SJCRH30 (cell line): ENCODE data around the gene USP53. TPM values are rescaled to one million over a fixed set of nuclear protein-coding genes. Genes with fewer than 3 reads are reported as not detected.
"Not testable (repeated sequence)": the region's sequence is repeated elsewhere in the genome, so short reads cannot be mapped to it uniquely, and the experiment has no call there.

ENCODE experiments used
- DNase-seq, 2 experiments: peaks; one replicate each; pipeline ENCODE4 v3.0.0-alpha.2; 2015 to 2020
- H3K27ac ChIP-seq: fragments of 250-450 bp; sonication (Bioruptor Pico); 2 replicates; pipeline ENCODE4 v1.5.1; 2020; ENCODE audit warnings: mild to moderate bottlenecking, moderate library complexity
- H3K27me3 ChIP-seq: fragments of 250-450 bp; sonication (Bioruptor Pico); 2 replicates; pipeline ENCODE4 v1.5.1; 2020; ENCODE audit warnings: mild to moderate bottlenecking, moderate library complexity
- H3K36me3 ChIP-seq: fragments of 250-450 bp; sonication (Bioruptor Pico); 2 replicates; pipeline ENCODE4 v1.5.1; 2020; ENCODE audit warnings: mild to moderate bottlenecking, moderate library complexity
- H3K4me1 ChIP-seq: fragments of 250-450 bp; sonication (Bioruptor Pico); 2 replicates; pipeline ENCODE4 v1.5.1; 2020; ENCODE audit warnings: mild to moderate bottlenecking, moderate library complexity
- H3K4me3 ChIP-seq: fragments of 250-450 bp; sonication (Bioruptor Pico); 2 replicates; pipeline ENCODE4 v1.5.1; 2020; ENCODE audit warnings: mild to moderate bottlenecking, moderate library complexity
- H3K9me3 ChIP-seq: fragments of 250-450 bp; sonication (Bioruptor Pico); replicated peaks from 2 replicates; pipeline ENCODE4 v1.5.1; 2020; ENCODE audit warnings: mild to moderate bottlenecking, moderate library complexity
- total RNA-seq: library from RNA; depleted of rRNA; stranded (reverse); fragments of >200 nt; shearing (Covaris generic); gene quantifications from 2 replicates; pipeline ENCODE4 v1.2.3, GENCODE V29; 2014

Gene USP53
- total RNA-seq, 1 experiment from 2014 or later, result 14.0 TPM

- Histone ChIP-seq H3K27me3 (no peaks in the 10 kb centered on the region), H3K9me3 (no peaks in the 10 kb centered on the region), H3K36me3 (0 out of 2 replicates have a peak, but pooled peaks cover 3% of the 10 kb centered on the region), H3K4me3 (no peak overlapping the region), H3K27ac (no peak overlapping the region), H3K4me1 (0 out of 2 replicates have a peak, but pooled peaks cover 4% of the 10 kb centered on the region)
- DNase-seq, result no peak
Observed at GRCh38 chr4:119237642-119238041, 25.1 kb downstream of the USP53 start.

DNA sequence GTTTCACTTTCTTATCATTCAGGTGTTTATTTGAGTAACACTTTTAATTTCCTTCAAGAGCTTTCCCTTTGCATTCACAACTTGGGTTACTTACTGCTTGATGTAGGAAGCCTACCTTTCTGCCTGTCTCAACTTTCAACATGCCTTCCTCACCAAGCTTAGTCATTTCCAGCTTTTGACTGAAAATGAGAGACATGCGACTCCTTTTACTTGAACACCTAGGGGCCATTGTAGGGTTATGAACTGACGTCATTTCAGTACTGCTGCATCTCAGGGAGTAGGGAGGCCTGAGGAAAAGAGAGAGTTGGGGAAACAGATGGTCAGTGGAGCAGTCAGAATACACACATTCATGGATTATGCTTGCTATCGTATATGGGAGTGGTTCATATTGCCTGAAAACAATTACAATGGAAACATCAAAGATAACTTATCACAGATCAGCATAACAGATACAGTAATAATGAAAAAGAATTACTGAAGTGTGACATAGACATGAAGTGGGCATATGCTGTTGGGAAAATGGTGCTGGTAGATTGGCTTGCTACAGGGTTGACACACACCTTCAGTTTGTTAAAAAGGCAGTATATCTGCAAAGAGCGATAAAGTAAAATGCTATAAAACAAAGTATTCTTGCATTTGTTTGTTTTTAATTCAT lies 25.7 kb downstream of the USP53 start:
- Histone ChIP-seq H3K4me1 (0 out of 2 replicates have a peak, but pooled peaks cover 4% of the 10 kb centered on the region), H3K27me3 (no peaks in the 10 kb centered on the region), H3K27ac (no peak overlapping the region), H3K4me3 (no peak overlapping the region), H3K9me3 (no peaks in the 10 kb centered on the region), H3K36me3 (0 out of 2 replicates have a peak, but pooled peaks cover 3% of the 10 kb centered on the region)
- no peak for DNase-seq

DNA sequence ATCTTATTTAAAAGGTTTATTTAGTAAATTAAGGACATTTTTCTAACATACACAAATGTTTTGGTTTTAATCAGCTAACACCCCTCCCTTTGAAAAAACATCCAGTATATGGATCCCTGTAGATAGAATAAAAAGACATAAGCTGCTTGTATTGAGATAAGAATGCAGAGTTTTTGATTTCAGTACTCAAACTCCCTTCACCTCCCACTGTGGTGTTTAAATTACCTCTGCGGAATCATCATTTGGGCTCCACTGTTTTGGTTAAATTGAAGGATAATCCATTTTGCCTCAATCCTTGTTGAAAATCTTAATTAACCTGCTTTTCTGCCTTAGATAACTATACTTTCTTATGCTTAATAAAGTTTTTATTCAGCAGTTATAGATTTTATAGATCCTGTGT lies 27.6 kb downstream of the USP53 start:
- Histone ChIP-seq H3K4me3 (no peak overlapping the region), H3K27me3 (no peaks in the 10 kb centered on the region), H3K36me3 (0 out of 2 replicates have a peak, but pooled peaks cover 3% of the 10 kb centered on the region), H3K27ac (no peak overlapping the region), H3K4me1 (no peaks in the 10 kb centered on the region), H3K9me3 (no peaks in the 10 kb centered on the region)
- no peak for DNase-seq

DNA sequence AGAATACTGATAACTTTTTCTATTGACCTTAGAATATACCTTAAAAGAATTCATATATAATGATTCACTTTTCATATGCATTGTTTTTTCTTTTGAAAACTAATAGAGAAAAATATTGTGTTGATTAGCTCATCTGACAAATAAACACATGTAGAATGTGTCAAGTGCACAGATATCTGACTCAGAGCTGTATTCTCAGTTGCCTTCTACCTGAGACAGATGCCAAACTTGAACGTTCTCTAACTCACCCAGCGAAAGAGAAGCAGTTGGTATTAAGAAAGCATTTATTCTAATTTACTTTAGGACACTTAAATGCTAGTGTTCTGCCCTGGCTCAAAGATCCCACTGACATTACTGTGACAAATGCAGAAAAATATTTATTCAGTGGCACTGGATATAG lies 28.1 kb downstream of the USP53 start:
- Histone ChIP-seq H3K27ac (no peak overlapping the region), H3K27me3 (no peaks in the 10 kb centered on the region), H3K36me3 (0 out of 2 replicates have a peak, but pooled peaks cover 3% of the 10 kb centered on the region), H3K4me3 (no peak overlapping the region), H3K9me3 (no peaks in the 10 kb centered on the region), H3K4me1 (no peaks in the 10 kb centered on the region)
- DNase-seq, result no peak

GRCh38 chr4:119242417-119242816 lies 29.9 kb downstream of the USP53 start:
- Histone ChIP-seq H3K36me3 (peaks cover 3% of the 10 kb centered on the region; the same call in 1 of the 2 replicates), H3K9me3 (no peaks in the 10 kb centered on the region), H3K4me1 (no peaks in the 10 kb centered on the region), H3K4me3 (no peak overlapping the region), H3K27me3 (no peaks in the 10 kb centered on the region), H3K27ac (no peak overlapping the region)
- DNase-seq, result no peak

DNA sequence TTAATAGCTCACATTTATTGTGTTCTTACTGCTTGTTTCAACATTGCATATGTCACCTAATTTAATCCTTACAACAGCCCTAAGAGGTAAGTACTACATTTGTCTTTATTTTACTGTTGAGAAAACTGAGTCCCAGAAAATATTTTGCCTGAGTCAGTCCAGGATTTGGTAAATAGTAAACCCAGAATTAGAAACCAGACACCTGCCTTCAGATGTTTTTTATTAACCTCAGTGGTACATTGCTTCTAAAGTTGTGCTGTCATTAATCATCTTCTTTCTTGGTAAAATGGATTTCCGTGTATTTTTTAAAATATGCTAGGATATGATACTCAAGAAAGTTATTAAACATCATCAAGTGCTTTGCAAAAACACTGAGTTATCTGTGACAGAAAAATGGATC lies 31.4 kb downstream of the USP53 start:
- no peaks in the 10 kb centered on the region for H3K4me1 ChIP-seq
- no peak for DNase-seq
- no peak overlapping the region for H3K4me3 ChIP-seq
- H3K36me3 ChIP-seq, result peaks cover 12% of the 10 kb centered on the region; the same call in 1 of the 2 replicates
- H3K9me3 ChIP-seq, result no peaks in the 10 kb centered on the region
- H3K27me3 ChIP-seq, result no peaks in the 10 kb centered on the region
- no peak overlapping the region for H3K27ac ChIP-seq

DNA sequence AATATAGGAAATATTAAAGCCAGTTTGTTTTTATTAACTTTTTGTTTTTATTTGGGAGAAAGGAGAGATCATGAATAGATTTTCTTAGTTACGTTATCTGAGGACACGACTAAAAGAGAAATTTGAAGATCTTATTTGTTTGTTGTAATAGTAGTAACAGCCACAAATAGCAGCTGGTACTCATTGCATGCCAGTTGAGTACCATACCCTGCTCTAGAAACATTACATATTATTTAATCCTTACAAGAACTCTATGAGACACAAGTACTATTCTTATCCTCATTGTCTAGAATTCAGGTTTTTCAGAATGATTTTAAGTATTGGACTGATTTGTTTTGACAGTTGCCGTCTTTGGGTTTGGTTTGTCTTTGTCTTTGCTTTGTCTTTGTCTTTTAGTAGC lies 31.8 kb downstream of the USP53 start:
- H3K4me3 ChIP-seq, result no peak overlapping the region
- no peak overlapping the region for H3K27ac ChIP-seq
- no peaks in the 10 kb centered on the region for H3K9me3 ChIP-seq
- DNase-seq, result no peak
- no peaks in the 10 kb centered on the region for H3K4me1 ChIP-seq
- no peaks in the 10 kb centered on the region for H3K27me3 ChIP-seq
- peaks cover 14% of the 10 kb centered on the region; the same call in 1 of the 2 replicates for H3K36me3 ChIP-seq

DNA sequence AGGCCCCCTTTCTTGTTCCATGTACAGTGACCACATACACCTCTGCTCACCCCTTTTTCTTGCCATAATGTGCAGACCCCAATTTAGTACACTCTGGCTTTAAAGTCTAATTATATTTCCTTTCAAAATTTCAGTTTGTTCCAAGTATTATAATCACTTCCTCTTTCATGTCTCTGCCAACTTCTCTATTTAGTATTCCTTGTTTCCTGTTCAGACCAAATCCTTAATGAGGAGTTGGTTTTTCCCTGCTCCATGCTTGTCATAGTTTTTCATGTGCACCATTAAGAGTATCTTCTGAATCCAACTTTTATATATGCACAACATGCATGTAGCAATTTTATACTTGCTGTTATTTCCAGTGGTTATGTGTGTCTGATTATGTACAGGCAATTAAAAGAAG lies 32.3 kb downstream of the USP53 start:
- H3K4me3 ChIP-seq, result no peak overlapping the region
- no peaks in the 10 kb centered on the region for H3K27me3 ChIP-seq
- H3K9me3 ChIP-seq, result no peaks in the 10 kb centered on the region
- H3K27ac ChIP-seq, result no peak overlapping the region
- H3K36me3 ChIP-seq, result peaks cover 15% of the 10 kb centered on the region; the same call in 1 of the 2 replicates
- DNase-seq, result no peak
- H3K4me1 ChIP-seq, result no peaks in the 10 kb centered on the region

DNA sequence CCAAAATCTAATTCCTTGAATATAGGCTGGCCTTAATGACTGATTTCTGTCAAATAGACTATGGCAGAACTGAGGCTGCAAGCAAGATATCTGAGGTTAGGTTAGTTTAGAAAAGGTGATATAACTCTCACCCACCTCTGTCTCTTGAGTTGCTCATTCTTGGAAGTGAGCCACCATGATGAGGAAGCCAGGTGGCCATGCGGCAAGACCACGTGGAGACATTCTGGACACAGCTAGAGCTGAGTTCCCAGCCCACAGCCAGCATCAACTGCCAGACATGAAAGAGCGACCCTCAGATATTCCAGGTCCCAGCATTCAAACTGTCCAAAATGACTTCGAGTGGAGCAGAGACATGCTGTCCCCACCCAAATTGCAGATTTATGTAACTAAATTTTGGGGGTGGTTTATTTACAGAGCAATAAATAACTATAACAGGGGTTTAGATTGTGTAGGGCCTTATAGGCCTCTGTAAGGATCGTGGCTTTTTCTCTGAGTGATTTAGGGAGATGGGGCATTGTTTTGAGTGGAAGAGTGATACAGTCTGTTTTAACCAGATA lies 33.7 kb downstream of the USP53 start:
- Histone ChIP-seq H3K4me3 (no peak overlapping the region), H3K36me3 (peaks cover 20% of the 10 kb centered on the region), H3K4me1 (no peaks in the 10 kb centered on the region), H3K27ac (no peak overlapping the region), H3K27me3 (no peaks in the 10 kb centered on the region), H3K9me3 (no peaks in the 10 kb centered on the region; the same call in 1 of the 2 replicates)
- no peak for DNase-seq

GRCh38 chr4:119251037-119251436 lies 38.5 kb downstream of the USP53 start:
- not testable (repeated sequence) for H3K27me3 ChIP-seq, H3K4me3 ChIP-seq, H3K4me1 ChIP-seq, H3K27ac ChIP-seq, DNase-seq, H3K9me3 ChIP-seq
- peaks cover 31% of the 10 kb centered on the region for H3K36me3 ChIP-seq

GRCh38 chr4:119255223-119255622 lies 42.7 kb downstream of the USP53 start:
- not testable (repeated sequence) for H3K27me3 ChIP-seq, H3K4me3 ChIP-seq, H3K27ac ChIP-seq, DNase-seq, H3K4me1 ChIP-seq, H3K9me3 ChIP-seq
- H3K36me3 ChIP-seq, result peaks cover 32% of the 10 kb centered on the region

DNA sequence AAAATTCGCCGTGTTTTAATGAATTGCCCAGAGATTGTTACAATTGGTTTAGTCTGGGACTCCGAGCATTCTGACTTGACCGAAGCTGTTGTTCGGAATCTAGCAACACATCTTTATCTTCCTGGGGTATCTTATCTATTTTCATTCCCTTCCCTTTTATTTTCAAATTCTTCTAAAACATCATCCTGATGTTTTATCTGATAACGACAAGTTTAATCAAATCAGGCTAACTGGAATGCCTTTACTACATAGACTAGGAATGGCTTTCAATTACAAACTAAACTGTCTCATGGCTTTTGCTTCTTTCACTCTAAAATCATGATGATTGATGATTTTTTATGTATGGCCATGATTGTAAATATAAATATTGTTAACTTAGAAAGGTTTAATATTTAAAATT lies 48.0 kb downstream of the USP53 start:
- no peaks in the 10 kb centered on the region for H3K27me3 ChIP-seq
- H3K9me3 ChIP-seq, result no peaks in the 10 kb centered on the region
- DNase-seq, result no peak
- H3K36me3 ChIP-seq, result peaks cover 23% of the 10 kb centered on the region
- H3K4me3 ChIP-seq, result no peak overlapping the region
- H3K27ac ChIP-seq, result no peak overlapping the region
- no peaks in the 10 kb centered on the region for H3K4me1 ChIP-seq

- peaks cover 22% of the 10 kb centered on the region for H3K36me3 ChIP-seq
- H3K27me3 ChIP-seq, result no peaks in the 10 kb centered on the region
- H3K27ac ChIP-seq, result no peak overlapping the region
- H3K4me1 ChIP-seq, result no peaks in the 10 kb centered on the region
- no peak overlapping the region for H3K4me3 ChIP-seq
- H3K9me3 ChIP-seq, result no peaks in the 10 kb centered on the region
- DNase-seq, result no peak
Observed at GRCh38 chr4:119261986-119262385, 49.5 kb downstream of the USP53 start.

GRCh38 chr4:119264743-119265142 lies 52.2 kb downstream of the USP53 start:
- no peaks in the 10 kb centered on the region for H3K9me3 ChIP-seq
- no peak for DNase-seq
- no peak overlapping the region for H3K27ac ChIP-seq

GRCh38 chr4:119266153-119266552 lies 53.6 kb downstream of the USP53 start:
- H3K27ac ChIP-seq, result no peak overlapping the region
- H3K4me1 ChIP-seq, result peaks cover 7% of the 10 kb centered on the region; the same call in 1 of the 2 replicates
- H3K36me3 ChIP-seq, result peaks cover 26% of the 10 kb centered on the region
- no peak for DNase-seq
- H3K4me3 ChIP-seq, result no peak overlapping the region
- H3K27me3 ChIP-seq, result no peaks in the 10 kb centered on the region
- H3K9me3 ChIP-seq, result no peaks in the 10 kb centered on the region

More at GRCh38 chr4:119264743-119265142, 52.2 kb downstream of the USP53 start:
- H3K4me3 ChIP-seq, result no peak overlapping the region
- H3K36me3 ChIP-seq, result peaks cover 22% of the 10 kb centered on the region
- no peaks in the 10 kb centered on the region for H3K4me1 ChIP-seq
- no peaks in the 10 kb centered on the region for H3K27me3 ChIP-seq
